Spinal cord (tissue), 10 donors: ENCODE measurements around the gene DACT3. TPM values are rescaled to one million over a fixed set of nuclear protein-coding genes. Genes with fewer than 3 reads are reported as not detected.

Experiments used
- DNase-seq, 6 donors: peaks; one replicate each; pipeline versions ENCODE4 v3.0.0 to v3.0.0-alpha.2; 2013 to 2015; ENCODE audit warnings: low spot score in 6 of 6, low read depth in 4 of 6
- H3K27ac ChIP-seq: one replicate; pipeline ENCODE4 v1.5.1; 2013; ENCODE audit warnings: low read depth, low read length, control low read depth
- H3K27me3 ChIP-seq: one replicate; pipeline ENCODE4 v1.6.1; 2013; ENCODE audit warnings: low read length; ENCODE audit not compliant: control insufficient read depth, insufficient read depth
- H3K36me3 ChIP-seq: one replicate; pipeline ENCODE4 v1.6.1; 2013; ENCODE audit warnings: low read length; ENCODE audit not compliant: control insufficient read depth, insufficient read depth
- H3K4me1 ChIP-seq: one replicate; pipeline ENCODE4 v1.6.1; 2013; ENCODE audit warnings: low read length; ENCODE audit not compliant: control insufficient read depth, insufficient read depth
- H3K4me3 ChIP-seq: one replicate; pipeline ENCODE4 v1.5.1; 2013; ENCODE audit warnings: low read depth, low read length, control low read depth
- H3K9me3 ChIP-seq: one replicate; pipeline ENCODE4 v1.6.1; 2013; ENCODE audit warnings: low read length; ENCODE audit not compliant: control insufficient read depth, insufficient read depth
- WGBS: methylation state at CpG from one replicate; pipeline ENCODE4 v1.1.5; 2013; ENCODE audit warnings: missing lambda C conversion rate; ENCODE audit not compliant: insufficient coverage; 5-methylcytosine and 5-hydroxymethylcytosine counted together
- polyA plus RNA-seq, 2 donors: library from polyadenylated mRNA; unstranded; fragments of 120-200 nt; gene quantifications; one replicate each; pipeline ENCODE4 v1.2.1, GENCODE V29; 2013; ENCODE audit not compliant: insufficient read length in 2 of 2
- total RNA-seq, 2 donors: library from RNA; depleted of rRNA in 1 of 2; stranded (reverse); fragments of 120-200 nt in 1 of 2; fragments of >200 nt in 1 of 2; gene quantifications; one replicate each; pipeline versions ENCODE4 v1.2.3 to v1.2.4, GENCODE V29; 2013 to 2014
- donor health status: healthy.

The DACT3 gene
- total and polyA plus RNA-seq, 4 donors: 12.8 to 50.8 (median 34.2) TPM

DNA sequence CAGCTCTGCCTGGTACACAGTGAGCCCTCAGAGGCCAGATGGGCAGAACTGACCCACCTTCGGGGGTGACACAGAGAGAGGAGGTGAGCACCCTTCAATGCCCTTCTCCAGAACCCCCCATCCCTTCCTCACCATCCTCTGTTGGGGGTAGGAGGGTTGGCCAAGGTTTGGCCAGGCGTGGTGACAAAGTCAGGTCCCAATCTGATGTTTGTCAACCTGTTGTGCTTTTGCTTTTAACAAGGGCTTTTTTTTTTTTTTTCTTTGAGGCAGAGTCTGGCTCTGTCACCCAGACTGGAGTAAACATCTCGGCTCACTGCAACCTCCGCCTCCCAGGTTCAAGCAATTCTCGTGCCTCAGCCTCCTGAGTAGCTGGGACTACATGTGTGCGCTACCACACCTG, 43.4 kb downstream of the DACT3 start:
- H3K27me3 ChIP-seq: no peaks in the 10 kb centered on the region
- H3K27ac ChIP-seq: no peak overlapping the region
- no peak overlapping the region for H3K4me3 ChIP-seq
- DNase-seq: no peak
- H3K36me3 ChIP-seq: no peaks in the 10 kb centered on the region
- H3K4me1 ChIP-seq: peaks cover 43% of the 10 kb centered on the region
- WGBS: 74% methylated on average over 3 of the region's 6 CpGs
- no peaks in the 10 kb centered on the region for H3K9me3 ChIP-seq

- no peaks in the 10 kb centered on the region for H3K27me3 ChIP-seq
- H3K9me3 ChIP-seq: no peaks in the 10 kb centered on the region
- H3K27ac ChIP-seq: no peak overlapping the region
- H3K4me3 ChIP-seq: no peak overlapping the region
- DNase-seq: peak in 2 of 6 donors; percentile 64 to 65
- H3K4me1 ChIP-seq: peaks cover 43% of the 10 kb centered on the region
- WGBS: 37% methylated on average over 17 of the region's 17 CpGs
- peaks cover 2% of the 10 kb centered on the region for H3K36me3 ChIP-seq
Measured at GRCh38 chr19:46616631-46617322, 44.2 kb downstream of the DACT3 start.

- no peaks in the 10 kb centered on the region for H3K9me3 ChIP-seq
- H3K27me3 ChIP-seq: no peaks in the 10 kb centered on the region
- WGBS: 100% methylated on average over 3 of the region's 10 CpGs
- no peak for DNase-seq
- no peak overlapping the region for H3K27ac ChIP-seq
- H3K36me3 ChIP-seq: peaks cover 7% of the 10 kb centered on the region
- no peak overlapping the region for H3K4me3 ChIP-seq
- H3K4me1 ChIP-seq: peaks cover 36% of the 10 kb centered on the region
Measured at GRCh38 chr19:46615966-46616365, 45.0 kb downstream of the DACT3 start.

- peaks cover 24% of the 10 kb centered on the region for H3K36me3 ChIP-seq
- H3K4me1 ChIP-seq: peaks cover 26% of the 10 kb centered on the region
- no peaks in the 10 kb centered on the region for H3K9me3 ChIP-seq
- H3K27me3 ChIP-seq: no peaks in the 10 kb centered on the region
- 5% methylated on average over 4 of the region's 12 CpGs for WGBS
- peak in 3 of 6 donors; percentile 71 to 93 (median 90) for DNase-seq
- H3K4me3 ChIP-seq: no peak overlapping the region
- no peak overlapping the region for H3K27ac ChIP-seq
Measured at GRCh38 chr19:46614114-46614722, 46.8 kb downstream of the DACT3 start.

GRCh38 chr19:46613525-46613924, 47.5 kb downstream of the DACT3 start:
- no peak overlapping the region for H3K4me3 ChIP-seq
- DNase-seq: no peak
- H3K27ac ChIP-seq: no peak overlapping the region
- H3K9me3 ChIP-seq: no peaks in the 10 kb centered on the region
- 76% methylated on average over 16 of the region's 22 CpGs for WGBS
- no peaks in the 10 kb centered on the region for H3K27me3 ChIP-seq
- H3K36me3 ChIP-seq: peaks cover 31% of the 10 kb centered on the region
- H3K4me1 ChIP-seq: peaks cover 26% of the 10 kb centered on the region

DNA sequence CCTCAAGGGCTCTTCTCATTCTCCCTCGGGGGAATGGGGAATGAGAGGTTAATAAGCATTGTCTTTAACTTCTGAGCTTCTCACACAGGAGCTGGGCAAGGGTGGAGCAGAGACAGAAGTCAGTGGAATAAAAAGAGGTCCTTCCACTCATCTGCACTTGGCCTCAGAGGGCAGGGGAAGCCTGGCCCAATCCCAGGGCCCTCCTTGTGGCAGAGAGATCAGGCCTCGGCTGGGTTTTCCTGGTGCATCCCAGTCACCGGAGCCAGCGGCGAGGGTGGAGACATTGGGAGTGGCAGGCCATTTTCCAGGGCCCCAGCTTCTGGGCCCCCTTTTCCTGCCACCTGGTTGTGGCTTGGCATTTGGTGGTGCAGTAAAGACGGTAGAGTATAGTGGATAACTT, 49.2 kb downstream of the DACT3 start:
- H3K27ac ChIP-seq: no peak overlapping the region

DNA sequence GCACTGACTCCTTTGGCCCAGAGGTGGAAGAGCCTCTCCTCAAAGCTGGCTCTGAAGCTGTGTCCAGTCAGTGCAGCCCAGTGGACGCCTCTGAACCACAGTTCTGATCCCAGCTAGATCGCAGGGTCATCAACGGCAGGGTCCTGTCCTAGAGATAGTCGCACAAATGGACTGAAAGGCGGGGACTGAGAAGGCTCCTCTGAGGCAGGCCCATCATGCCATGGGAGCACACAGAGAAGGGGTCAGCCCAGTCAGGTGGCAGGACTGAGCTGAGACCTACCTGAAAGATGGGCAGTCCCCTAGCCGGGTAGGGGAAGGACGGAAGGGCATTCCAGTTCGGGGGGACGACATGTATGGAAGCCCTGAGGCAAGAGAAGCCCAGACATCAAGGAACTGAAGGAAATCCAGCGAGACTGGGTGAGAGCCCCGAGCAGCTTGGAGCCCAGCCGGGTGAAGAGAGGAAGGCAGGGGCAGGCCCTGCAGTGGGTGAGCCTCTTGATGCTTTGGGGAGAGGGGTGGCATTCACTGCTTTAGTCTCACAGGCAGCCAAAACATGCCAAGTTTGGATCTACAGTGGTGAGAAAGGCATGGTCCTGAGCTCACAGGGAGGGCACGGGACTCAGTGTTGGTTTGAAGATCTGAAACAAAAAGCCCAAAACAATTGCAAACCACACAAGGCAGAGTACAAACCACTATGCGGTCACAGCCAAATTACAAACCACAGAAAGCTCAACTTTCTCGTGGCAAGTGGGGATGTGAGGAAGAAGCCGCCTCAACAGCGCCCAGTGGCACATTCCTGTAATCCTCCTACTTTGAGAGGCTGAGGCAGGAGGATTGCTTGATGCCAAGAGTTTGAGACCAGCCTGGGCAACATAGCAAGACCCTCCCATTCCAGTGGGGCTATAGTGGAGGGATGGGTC, 49.9 kb downstream of the DACT3 start:
- peaks cover 55% of the 10 kb centered on the region for H3K36me3 ChIP-seq
- H3K4me1 ChIP-seq: peaks cover 28% of the 10 kb centered on the region
- H3K9me3 ChIP-seq: no peaks in the 10 kb centered on the region
- DNase-seq: no peak
- H3K27ac ChIP-seq: no peak overlapping the region
- WGBS: 84% methylated on average over 12 of the region's 17 CpGs
- H3K4me3 ChIP-seq: no peak overlapping the region
- no peaks in the 10 kb centered on the region for H3K27me3 ChIP-seq

More for the DNA sequence above, 49.2 kb downstream of the DACT3 start:
- no peaks in the 10 kb centered on the region for H3K27me3 ChIP-seq
- H3K4me3 ChIP-seq: no peak overlapping the region
- DNase-seq: no peak
- no peaks in the 10 kb centered on the region for H3K9me3 ChIP-seq
- 84% methylated on average over 5 of the region's 6 CpGs for WGBS
- H3K36me3 ChIP-seq: peaks cover 48% of the 10 kb centered on the region
- peaks cover 27% of the 10 kb centered on the region for H3K4me1 ChIP-seq

DNA sequence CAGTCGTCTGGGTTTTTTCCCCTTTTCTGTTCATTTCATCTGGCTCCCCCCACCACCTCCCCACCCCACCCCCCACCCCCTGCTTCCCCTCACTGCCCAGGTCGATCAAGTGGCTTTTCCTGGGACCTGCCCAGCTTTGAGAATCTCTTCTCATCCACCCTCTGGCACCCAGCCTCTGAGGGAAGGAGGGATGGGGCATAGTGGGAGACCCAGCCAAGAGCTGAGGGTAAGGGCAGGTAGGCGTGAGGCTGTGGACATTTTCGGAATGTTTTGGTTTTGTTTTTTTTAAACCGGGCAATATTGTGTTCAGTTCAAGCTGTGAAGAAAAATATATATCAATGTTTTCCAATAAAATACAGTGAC, 50.6 kb downstream of the DACT3 start:
- Histone ChIP-seq H3K36me3 (peaks cover 62% of the 10 kb centered on the region), H3K4me1 (peaks cover 35% of the 10 kb centered on the region), H3K27ac (no peak overlapping the region), H3K9me3 (no peaks in the 10 kb centered on the region), H3K27me3 (no peaks in the 10 kb centered on the region), H3K4me3 (no peak overlapping the region)
- DNase-seq: no peak
- WGBS: no CpG with 5 or more reads among the region's 5 CpGs

- Histone ChIP-seq H3K27ac (no peak overlapping the region), H3K36me3 (peaks cover 66% of the 10 kb centered on the region), H3K4me3 (no peak overlapping the region), H3K9me3 (no peaks in the 10 kb centered on the region), H3K27me3 (no peaks in the 10 kb centered on the region), H3K4me1 (peaks cover 42% of the 10 kb centered on the region)
- no peak for DNase-seq
- WGBS: 64% methylated on average over 11 of the region's 30 CpGs
Measured at GRCh38 chr19:46609511-46610412, 51.2 kb downstream of the DACT3 start.
